ENCODE measurements around the gene ACTR3.

Gene ACTR3

GRCh38 chr2:113876503-113877387 lies 13.1 kb upstream of the ACTR3 start:
- peak; percentile 10 for DNase-seq

- no peak for DNase-seq
Measured at GRCh38 chr2:113877711-113878598, 11.9 kb upstream of the ACTR3 start.

- no peak for DNase-seq
Measured at GRCh38 chr2:113878743-113879142, 11.1 kb upstream of the ACTR3 start.

- no peak for DNase-seq
Measured at GRCh38 chr2:113879457-113879856, 10.4 kb upstream of the ACTR3 start.

- no peak for DNase-seq
Measured at GRCh38 chr2:113886479-113887008, 3.3 kb upstream of the ACTR3 start.

GRCh38 chr2:113887009-113887792 lies 2.7 kb upstream of the ACTR3 start:
- DNase-seq, result no peak

- DNase-seq, result no peak
Measured at GRCh38 chr2:113888641-113889470, 1.0 kb upstream of the ACTR3 start.

- DNase-seq, result peak; percentile 44
Measured at GRCh38 chr2:113890253-113891235, 655 bp downstream of the ACTR3 start.

- DNase-seq, result no peak
Measured at GRCh38 chr2:113891265-113891959, 1.5 kb downstream of the ACTR3 start.

GRCh38 chr2:113892004-113892710 lies 2.3 kb downstream of the ACTR3 start:
- DNase-seq, result no peak

GRCh38 chr2:113894156-113894743 lies 4.4 kb downstream of the ACTR3 start:
- DNase-seq, result no peak

- DNase-seq, result no peak
Measured at GRCh38 chr2:113895301-113895700, 5.4 kb downstream of the ACTR3 start.

- no peak for DNase-seq
Measured at GRCh38 chr2:113895819-113896563, 6.1 kb downstream of the ACTR3 start.

GRCh38 chr2:113896791-113897190 lies 6.9 kb downstream of the ACTR3 start:
- no peak for DNase-seq

GRCh38 chr2:113898081-113898480 lies 8.2 kb downstream of the ACTR3 start:
- no peak for DNase-seq

- no peak for DNase-seq
Measured at GRCh38 chr2:113899166-113899565, 9.3 kb downstream of the ACTR3 start.

- no peak for DNase-seq
Measured at GRCh38 chr2:113901943-113902342, 12.1 kb downstream of the ACTR3 start.

- no peak for DNase-seq
Measured at GRCh38 chr2:113905886-113906285, 16.0 kb downstream of the ACTR3 start.
